ENCODE data around the gene TNFRSF19.

DNA sequence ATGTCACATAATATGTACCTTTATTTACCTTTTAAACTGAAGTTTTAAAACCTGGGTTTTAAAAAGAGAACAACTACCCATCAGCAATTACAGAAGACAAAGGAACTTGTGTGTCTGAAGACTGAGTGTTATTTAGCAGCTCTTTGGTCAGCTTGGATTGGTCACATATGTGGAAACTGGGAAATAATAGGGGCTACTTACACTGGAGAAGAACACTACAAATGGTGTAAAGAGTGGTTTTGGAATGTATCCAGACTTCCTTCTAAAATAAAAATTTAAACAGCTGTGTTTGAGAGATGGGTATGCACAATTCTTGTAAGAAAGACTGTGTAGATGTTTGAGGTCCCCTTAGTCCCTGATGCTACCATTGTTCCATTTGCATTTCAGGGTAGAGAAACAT, 13.3 kb downstream of the TNFRSF19 start:
- TF ChIP-seq EZH2 (IDR thresholded peaks at IDR 0.05; ENCODE audit: borderline replicate concordance, low read depth, low read length, poor library complexity, severe bottlenecking) (no peak), CTCF (conservative IDR thresholded peaks at IDR 0.05; ENCODE audit: low read depth, low read length) (no peak)
